SK-N-MC (cell line): ENCODE measurements around the gene MT1X.

ENCODE experiments used
- EZH2 ChIP-seq: fragments of 200-600 bp; sonication (generic); IDR thresholded peaks from one replicate; pipeline ENCODE4 v1.6.1; 2017; ENCODE audit warnings: antibody characterized with exemption
- FOXP2 ChIP-seq: optimal IDR thresholded peaks from 2 replicates; pipeline ENCODE3; 2011; ENCODE audit warnings: mild to moderate bottlenecking, moderate library complexity; ENCODE audit not compliant: insufficient read depth; ENCODE audit errors: extremely low read length, control extremely low read depth
- POLR2AphosphoS5 ChIP-seq: IDR thresholded peaks from 2 replicates; pipeline ENCODE4 v1.6.1; 2012; ENCODE audit warnings: mild to moderate bottlenecking, low read depth, low read length, borderline replicate concordance

DNA sequence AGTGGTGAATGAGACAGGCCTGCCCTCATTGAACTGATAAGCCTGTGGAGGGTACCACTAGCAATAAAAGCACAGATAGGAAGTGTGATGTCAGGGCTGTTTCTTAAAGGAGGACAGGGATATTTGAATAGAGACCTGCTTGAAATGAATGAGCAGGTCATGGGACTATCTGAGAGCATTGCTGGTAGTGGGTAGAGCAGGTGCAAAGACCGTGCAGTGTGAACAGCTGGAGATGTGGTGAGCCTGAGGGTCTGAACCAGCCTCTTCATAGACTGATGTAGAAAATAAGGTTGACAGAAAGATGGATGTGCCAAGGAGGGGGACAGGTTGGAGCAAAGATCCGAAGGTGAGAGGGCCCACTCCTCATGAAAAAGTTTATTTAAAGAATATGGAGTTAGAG lies 50.1 kb downstream of the MT1X start:
- TF ChIP-seq POLR2AphosphoS5 (no peak), EZH2 (no peak), FOXP2 (no peak)
